Measurements from ENCODE around the gene GPER1. TPM values are rescaled to one million over a fixed set of nuclear protein-coding genes. Genes with fewer than 3 reads are reported as not detected.

GPER1 gene
- polyA plus RNA-seq, 1 experiment: 1.4 TPM

DNA sequence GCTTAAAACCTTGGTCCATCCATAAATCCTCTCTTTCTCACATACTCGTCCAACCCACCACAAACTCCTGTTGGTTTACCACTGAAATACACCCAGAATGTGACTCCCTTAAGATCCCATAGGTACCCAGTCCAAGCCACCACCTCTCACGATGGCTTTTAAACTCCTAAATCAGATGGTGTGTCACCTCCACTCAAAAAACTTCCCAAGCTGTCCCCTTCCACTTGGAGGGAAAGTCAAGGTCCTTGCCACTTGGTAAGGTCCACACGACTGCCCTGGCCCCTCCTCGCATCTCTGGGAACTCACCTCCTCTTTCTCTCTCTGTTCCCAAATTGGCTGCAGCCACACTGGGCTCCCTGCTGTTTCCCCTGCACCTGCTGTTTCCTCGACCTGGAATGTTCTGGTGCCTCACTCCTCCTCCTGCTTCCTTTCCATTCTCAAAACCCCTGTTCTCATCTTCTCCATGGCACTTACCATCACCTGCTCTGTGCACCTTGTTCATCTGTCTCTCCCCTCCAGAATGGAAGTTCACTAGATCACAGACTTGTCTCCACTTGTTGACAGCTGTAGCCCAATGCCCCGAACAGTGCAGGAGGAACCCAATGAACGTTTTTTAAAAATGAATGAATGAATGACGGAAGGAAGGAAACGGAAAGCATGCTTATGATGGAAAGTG, 49.1 kb downstream of the GPER1 start:
- peak overlapping the region; percentile 67 for H3K4me3 ChIP-seq (ENCODE audit: low read depth, low read length)
- ChIA-PET POLR2A (interaction anchor here (0.7 to 1.2 kb wide), 3 partner anchors 14 to 92 kb away, joined by 3 to 4 read pairs (median 3); no protein-coding TSS in a partner anchor), CTCF (interaction anchor here (0.6 to 2.8 kb wide), 5 partner anchors 10 to 144 kb away, joined by 3 to 18 read pairs (median 5); no protein-coding TSS in a partner anchor)
- DNase-seq (ENCODE audit: low read depth, low spot score): no peak
- H3K27ac ChIP-seq (ENCODE audit: low read depth, low read length): no peak overlapping the region
- no peaks in the 10 kb centered on the region; the same call in 1 of the 2 replicates for H3K9me3 ChIP-seq (ENCODE audit: control insufficient read depth, insufficient read depth, low read length)
- H3K27me3 ChIP-seq (ENCODE audit: control insufficient read depth, insufficient read depth, low read length): peaks cover 1% of the 10 kb centered on the region
- TF ChIP-seq, protein P1, sequence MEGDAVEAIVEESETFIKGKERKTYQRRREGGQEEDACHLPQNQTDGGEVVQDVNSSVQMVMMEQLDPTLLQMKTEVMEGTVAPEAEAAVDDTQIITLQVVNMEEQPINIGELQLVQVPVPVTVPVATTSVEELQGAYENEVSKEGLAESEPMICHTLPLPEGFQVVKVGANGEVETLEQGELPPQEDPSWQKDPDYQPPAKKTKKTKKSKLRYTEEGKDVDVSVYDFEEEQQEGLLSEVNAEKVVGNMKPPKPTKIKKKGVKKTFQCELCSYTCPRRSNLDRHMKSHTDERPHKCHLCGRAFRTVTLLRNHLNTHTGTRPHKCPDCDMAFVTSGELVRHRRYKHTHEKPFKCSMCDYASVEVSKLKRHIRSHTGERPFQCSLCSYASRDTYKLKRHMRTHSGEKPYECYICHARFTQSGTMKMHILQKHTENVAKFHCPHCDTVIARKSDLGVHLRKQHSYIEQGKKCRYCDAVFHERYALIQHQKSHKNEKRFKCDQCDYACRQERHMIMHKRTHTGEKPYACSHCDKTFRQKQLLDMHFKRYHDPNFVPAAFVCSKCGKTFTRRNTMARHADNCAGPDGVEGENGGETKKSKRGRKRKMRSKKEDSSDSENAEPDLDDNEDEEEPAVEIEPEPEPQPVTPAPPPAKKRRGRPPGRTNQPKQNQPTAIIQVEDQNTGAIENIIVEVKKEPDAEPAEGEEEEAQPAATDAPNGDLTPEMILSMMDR (IDR thresholded peaks at IDR 0.05; ENCODE audit: low read depth, low read length): no peak

- POLR2A ChIA-PET: interaction anchor here (0.7 to 1.2 kb wide), 3 partner anchors 14 to 93 kb away, joined by 3 to 4 read pairs (median 3); no protein-coding TSS in a partner anchor
Measured at GRCh38 chr7:1137517-1138167, 49.7 kb downstream of the GPER1 start.

GRCh38 chr7:1140476-1141104, 52.7 kb downstream of the GPER1 start:
- no peaks in the 10 kb centered on the region; the same call in 1 of the 2 replicates for H3K9me3 ChIP-seq (ENCODE audit: control insufficient read depth, insufficient read depth, low read length)
- CTCF ChIA-PET: interaction anchor here (1.1 to 1.4 kb wide), 3 partner anchors 17 to 75 kb away, joined by 4 to 12 read pairs (median 4); partner anchors contain the start of gene GPER1
- no peak overlapping the region for H3K4me3 ChIP-seq (ENCODE audit: low read depth, low read length)
- POLR2A ChIA-PET: no interaction called here
- H3K27ac ChIP-seq (ENCODE audit: low read depth, low read length): no peak overlapping the region
- peaks cover 2% of the 10 kb centered on the region for H3K27me3 ChIP-seq (ENCODE audit: control insufficient read depth, insufficient read depth, low read length)
- DNase-seq (ENCODE audit: low read depth, low spot score): no peak
- TF ChIP-seq, protein P1 (IDR thresholded peaks at IDR 0.05; ENCODE audit: low read depth, low read length): no peak

More at GRCh38 chr7:1137517-1138167, 49.7 kb downstream of the GPER1 start:
- Histone ChIP-seq H3K9me3 (ENCODE audit: control insufficient read depth, insufficient read depth, low read length) (no peaks in the 10 kb centered on the region; the same call in 1 of the 2 replicates), H3K27ac (ENCODE audit: low read depth, low read length) (no peak overlapping the region), H3K27me3 (ENCODE audit: control insufficient read depth, insufficient read depth, low read length) (peaks cover 2% of the 10 kb centered on the region), H3K4me3 (ENCODE audit: low read depth, low read length) (peak overlapping the region; percentile 67)
- DNase-seq (ENCODE audit: low read depth, low spot score): no peak
- TF ChIP-seq, protein P1 (IDR thresholded peaks at IDR 0.05; ENCODE audit: low read depth, low read length): no peak
- CTCF ChIA-PET: interaction anchor here (0.6 to 2.8 kb wide), 4 partner anchors 11 to 144 kb away, joined by 3 to 18 read pairs (median 6); no protein-coding TSS in a partner anchor

GRCh38 chr7:1141651-1142050, 53.7 kb downstream of the GPER1 start:
- ChIA-PET CTCF (interaction anchor here (3.0 kb wide), 1 partner anchor 18 kb away, joined by 10 read pairs; no protein-coding TSS in a partner anchor), POLR2A (no interaction called here)
- peaks cover 2% of the 10 kb centered on the region for H3K27me3 ChIP-seq (ENCODE audit: control insufficient read depth, insufficient read depth, low read length)
- TF ChIP-seq, protein P1 (IDR thresholded peaks at IDR 0.05; ENCODE audit: low read depth, low read length): no peak
- no peak overlapping the region for H3K27ac ChIP-seq (ENCODE audit: low read depth, low read length)
- H3K9me3 ChIP-seq (ENCODE audit: control insufficient read depth, insufficient read depth, low read length): no peaks in the 10 kb centered on the region; the same call in 1 of the 2 replicates
- H3K4me3 ChIP-seq (ENCODE audit: low read depth, low read length): no peak overlapping the region
- no peak for DNase-seq (ENCODE audit: low read depth, low spot score)

Data from AG04450 (cell line).